Mesodermal cell (in vitro differentiated cells): Measurements from ENCODE around the gene MAB21L1.

Source experiments
- H3K27ac ChIP-seq: 2 replicates; pipeline ENCODE4 v1.7.0; 2013; ENCODE audit warnings: mild to moderate bottlenecking, low read depth, low read length, moderate library complexity; ENCODE audit not compliant: severe bottlenecking
- H3K36me3 ChIP-seq: 2 replicates; pipeline ENCODE4 v1.7.1; 2013; ENCODE audit warnings: mild to moderate bottlenecking, low read length, moderate library complexity; ENCODE audit not compliant: control insufficient read depth, insufficient read depth
- H3K4me1 ChIP-seq: one replicate; pipeline ENCODE4 v1.7.1; 2013; ENCODE audit warnings: mild to moderate bottlenecking, low read length; ENCODE audit not compliant: insufficient read depth, control insufficient read depth, poor library complexity, severe bottlenecking
- H3K4me3 ChIP-seq: 2 replicates; pipeline ENCODE4 v1.7.0; 2013; ENCODE audit warnings: low read length, control low read depth, mild to moderate bottlenecking; ENCODE audit not compliant: insufficient read depth, poor library complexity, severe bottlenecking; ENCODE audit errors: extremely low read depth
- H3K9me3 ChIP-seq: 2 replicates; pipeline ENCODE4 v1.7.1; 2013; ENCODE audit warnings: mild to moderate bottlenecking, low read length, moderate library complexity; ENCODE audit not compliant: control insufficient read depth
- WGBS, 2 experiments: methylation state at CpG; one replicate each; pipeline ENCODE4 v1.1.5; 2013; ENCODE audit warnings: missing lambda C conversion rate in 2 of 2; ENCODE audit not compliant: insufficient coverage in 2 of 2; 5-methylcytosine and 5-hydroxymethylcytosine counted together

MAB21L1 gene

GRCh38 chr13:35479706-35480105 lies 3.2 kb upstream of the MAB21L1 start:
- peaks cover 5% of the 10 kb centered on the region for H3K4me1 ChIP-seq
- no CpG with 5 or more reads among the region's 1 CpG for WGBS, 2 experiments
- no peaks in the 10 kb centered on the region for H3K36me3 ChIP-seq
- H3K27ac ChIP-seq, result no peak overlapping the region
- H3K4me3 ChIP-seq, result no peak overlapping the region
- no peaks in the 10 kb centered on the region for H3K9me3 ChIP-seq

- 3 to 13% methylated on average over 6 to 9 of the region's 14 CpGs for WGBS, 2 experiments
- H3K4me3 ChIP-seq, result no peak overlapping the region
- H3K9me3 ChIP-seq, result no peaks in the 10 kb centered on the region
- H3K27ac ChIP-seq, result no peak overlapping the region
- peaks cover 7% of the 10 kb centered on the region for H3K4me1 ChIP-seq
- H3K36me3 ChIP-seq, result no peaks in the 10 kb centered on the region
Measured at GRCh38 chr13:35479038-35479492, 2.6 kb upstream of the MAB21L1 start.

GRCh38 chr13:35478271-35479037 lies 2.0 kb upstream of the MAB21L1 start:
- 2% methylated on average over 47 to 51 of the region's 51 CpGs for WGBS, 2 experiments
- H3K27ac ChIP-seq, result no peak overlapping the region
- no peaks in the 10 kb centered on the region for H3K9me3 ChIP-seq
- H3K4me1 ChIP-seq, result peaks cover 7% of the 10 kb centered on the region
- H3K36me3 ChIP-seq, result no peaks in the 10 kb centered on the region
- H3K4me3 ChIP-seq, result no peak overlapping the region

GRCh38 chr13:35477386-35477946 lies 977 bp upstream of the MAB21L1 start:
- WGBS, 2 experiments, result 40% methylated on average over 1 of the region's 5 CpGs; no CpG with 5 or more reads in 1 of the 2 experiments
- H3K4me1 ChIP-seq, result peaks cover 7% of the 10 kb centered on the region
- no peaks in the 10 kb centered on the region for H3K36me3 ChIP-seq
- H3K4me3 ChIP-seq, result no peak overlapping the region
- H3K9me3 ChIP-seq, result no peaks in the 10 kb centered on the region
- no peak overlapping the region for H3K27ac ChIP-seq

GRCh38 chr13:35475212-35475959 lies 1.1 kb downstream of the MAB21L1 start:
- Histone ChIP-seq H3K4me3 (peak overlapping the region; percentile 35), H3K36me3 (no peaks in the 10 kb centered on the region), H3K4me1 (peaks cover 11% of the 10 kb centered on the region), H3K9me3 (no peaks in the 10 kb centered on the region), H3K27ac (no peak overlapping the region)
- 0% methylated on average over 43 to 47 of the region's 47 CpGs for WGBS, 2 experiments

GRCh38 chr13:35474496-35475211 lies 1.8 kb downstream of the MAB21L1 start:
- 0% methylated on average over 7 to 10 of the region's 17 CpGs for WGBS, 2 experiments
- peak overlapping the region; percentile 35 for H3K4me3 ChIP-seq
- H3K27ac ChIP-seq, result no peak overlapping the region
- H3K36me3 ChIP-seq, result no peaks in the 10 kb centered on the region
- H3K4me1 ChIP-seq, result peaks cover 11% of the 10 kb centered on the region
- H3K9me3 ChIP-seq, result no peaks in the 10 kb centered on the region

GRCh38 chr13:35473802-35474201 lies 2.7 kb downstream of the MAB21L1 start:
- Histone ChIP-seq H3K9me3 (no peaks in the 10 kb centered on the region), H3K4me1 (peaks cover 11% of the 10 kb centered on the region), H3K36me3 (no peaks in the 10 kb centered on the region), H3K4me3 (no peak overlapping the region), H3K27ac (no peak overlapping the region)
- no CpG with 5 or more reads among the region's 2 CpGs for WGBS, 2 experiments

- Histone ChIP-seq H3K4me3 (no peak overlapping the region), H3K4me1 (peaks cover 11% of the 10 kb centered on the region), H3K9me3 (no peaks in the 10 kb centered on the region), H3K27ac (no peak overlapping the region), H3K36me3 (no peaks in the 10 kb centered on the region)
Measured at GRCh38 chr13:35473206-35473775, 3.2 kb downstream of the MAB21L1 start.

- Histone ChIP-seq H3K27ac (no peak overlapping the region), H3K4me3 (no peak overlapping the region), H3K9me3 (no peaks in the 10 kb centered on the region), H3K4me1 (peaks cover 11% of the 10 kb centered on the region), H3K36me3 (no peaks in the 10 kb centered on the region)
- 0 to 27% methylated on average over 1 to 2 of the region's 7 CpGs for WGBS, 2 experiments
Measured at GRCh38 chr13:35472323-35472881, 4.1 kb downstream of the MAB21L1 start.

GRCh38 chr13:35471706-35472322 lies 4.7 kb downstream of the MAB21L1 start:
- WGBS, 2 experiments, result 2 to 6% methylated on average over 10 to 14 of the region's 28 CpGs
- H3K4me1 ChIP-seq, result peaks cover 11% of the 10 kb centered on the region
- H3K36me3 ChIP-seq, result no peaks in the 10 kb centered on the region
- H3K9me3 ChIP-seq, result no peaks in the 10 kb centered on the region
- H3K4me3 ChIP-seq, result peak overlapping the region; percentile 37
- no peak overlapping the region for H3K27ac ChIP-seq
